Prostate gland (tissue), 2 donors: ENCODE data around the gene RBKS. TPM values are rescaled to one million over a fixed set of nuclear protein-coding genes. Genes with fewer than 3 reads are reported as not detected.

Experiments
- DNase-seq: peaks from one replicate; pipeline ENCODE4 v3.0.0-alpha.2; 2019; ENCODE audit warnings: low spot score
- H3K27ac ChIP-seq, 2 donors: fragments of 200-600 bp; sonication (generic); 2 replicates each; pipeline ENCODE4 v1.5.1; 2017 to 2019
- H3K27me3 ChIP-seq: fragments of 200-600 bp; sonication (generic); replicated peaks from 2 replicates; pipeline ENCODE4 v1.5.1; 2019; ENCODE audit not compliant: insufficient read depth
- H3K36me3 ChIP-seq, 2 donors: fragments of 200-600 bp; sonication (generic); 1 replicate in 1 of 2; 2 replicates in 1 of 2; pipeline versions ENCODE4 v1.5.1 to v1.8.1; 2017 to 2019
- H3K4me1 ChIP-seq: fragments of 200-600 bp; sonication (generic); replicated peaks from 2 replicates; pipeline ENCODE4 v1.5.1; 2019
- H3K4me3 ChIP-seq, 2 donors: fragments of 200-600 bp; sonication (generic); 2 replicates each; pipeline ENCODE4 v1.5.1; 2017 to 2019
- H3K9me3 ChIP-seq: fragments of 200-600 bp; sonication (generic); 2 replicates; pipeline ENCODE4 v1.5.1; 2017
- CTCF ChIP-seq, 4 experiments: fragments of 200-600 bp in 2 of 4; fragments of 450-650 bp in 2 of 4; sonication (generic) in 2 of 4; IDR thresholded peaks; 1 replicate in 3 of 4; 2 replicates in 1 of 4; pipeline ENCODE4 v1.5.1; 2016 to 2019; ENCODE audit warnings: antibody characterized with exemption in 4 of 4, mild to moderate bottlenecking in 2 of 4, moderate library complexity in 2 of 4
- POLR2A ChIP-seq: fragments of 450-650 bp; IDR thresholded peaks from one replicate; pipeline ENCODE4 v1.6.1; 2016; ENCODE audit warnings: antibody characterized with exemption, mild to moderate bottlenecking
- POLR2AphosphoS5 ChIP-seq: sonication (generic); formaldehyde crosslinking; IDR thresholded peaks from one replicate; pipeline ENCODE4 v1.6.1; 2017; ENCODE audit warnings: antibody characterized with exemption
- WGBS: methylation state at CpG from one replicate; pipeline ENCODE4 v1.1.5; 2018; 5-methylcytosine and 5-hydroxymethylcytosine counted together
- intact Hi-C: fragments of 100-400 bp; cut with DNase I; formaldehyde crosslinking; loops from one replicate; pipeline ENCODE4 v1.14.2; 2022
- total RNA-seq, 2 donors: library from RNA; depleted of rRNA; stranded (reverse); fragments of >200 nt; gene quantifications; one replicate each; pipeline ENCODE4 v1.1.0, GENCODE V29; 2016

The RBKS gene
- total RNA-seq, 2 donors from 2014 or later = 1.6 to 1.8 TPM

GRCh38 chr2:27925766-27926472 lies 35.7 kb upstream of the RBKS start:
- intact Hi-C loops = no loop called here
- 95% methylated on average over 4 of the region's 4 CpGs for WGBS
- no peak for TF ChIP-seq POLR2AphosphoS5
- no peak for TF ChIP-seq POLR2A
- TF ChIP-seq CTCF (IDR thresholded peaks at IDR 0.05) = no peak

GRCh38 chr2:27922842-27923241 lies 32.7 kb upstream of the RBKS start:
- Histone ChIP-seq H3K9me3 (no peaks in the 10 kb centered on the region), H3K27me3 (no peaks in the 10 kb centered on the region), H3K27ac (no peak overlapping the region), H3K36me3 (no peaks in the 10 kb centered on the region), H3K4me3 (no peak overlapping the region), H3K4me1 (no peaks in the 10 kb centered on the region)
- intact Hi-C loops = no loop called here
- TF ChIP-seq POLR2A (no peak), POLR2AphosphoS5 (no peak), CTCF (IDR thresholded peaks at IDR 0.05) (no peak)
- WGBS = 60% methylated on average over 1 of the region's 1 CpG
- DNase-seq = no peak

More at GRCh38 chr2:27925766-27926472, 35.7 kb upstream of the RBKS start:
- Histone ChIP-seq H3K4me3 (no peak overlapping the region), H3K9me3 (no peaks in the 10 kb centered on the region), H3K27ac (no peak overlapping the region), H3K27me3 (no peaks in the 10 kb centered on the region), H3K36me3 (no peaks in the 10 kb centered on the region), H3K4me1 (no peaks in the 10 kb centered on the region)
- no peak for DNase-seq

- 61% methylated on average over 6 of the region's 6 CpGs for WGBS
Measured at GRCh38 chr2:27921880-27922547, 31.8 kb upstream of the RBKS start.

GRCh38 chr2:27921424-27921823 lies 31.2 kb upstream of the RBKS start:
- Histone ChIP-seq H3K27ac (no peak overlapping the region), H3K27me3 (no peaks in the 10 kb centered on the region), H3K9me3 (no peaks in the 10 kb centered on the region), H3K4me1 (peaks cover 2% of the 10 kb centered on the region), H3K36me3 (no peaks in the 10 kb centered on the region), H3K4me3 (no peak overlapping the region)
- WGBS = 96% methylated on average over 2 of the region's 2 CpGs
- intact Hi-C loops = no loop called here
- no peak for DNase-seq
- no peak for TF ChIP-seq CTCF (IDR thresholded peaks at IDR 0.05)
- no peak for TF ChIP-seq POLR2A
- no peak for TF ChIP-seq POLR2AphosphoS5

More at GRCh38 chr2:27921880-27922547, 31.8 kb upstream of the RBKS start:
- DNase-seq = no peak
- H3K36me3 ChIP-seq = no peaks in the 10 kb centered on the region
- H3K4me1 ChIP-seq = no peaks in the 10 kb centered on the region
- no peak for TF ChIP-seq CTCF (IDR thresholded peaks at IDR 0.05)
- no peak for TF ChIP-seq POLR2A
- TF ChIP-seq POLR2AphosphoS5 = no peak
- H3K4me3 ChIP-seq = no peak overlapping the region
- no peaks in the 10 kb centered on the region for H3K9me3 ChIP-seq
- no peaks in the 10 kb centered on the region for H3K27me3 ChIP-seq
- intact Hi-C loops = no loop called here
- H3K27ac ChIP-seq = no peak overlapping the region
